ENCODE data around the gene LYPLAL1. TPM values are rescaled to one million over a fixed set of nuclear protein-coding genes. Genes with fewer than 3 reads are reported as not detected.
"Not testable (repeated sequence)": the region's sequence is repeated elsewhere in the genome, so short reads cannot be mapped to it uniquely, and the experiment has no call there.

The LYPLAL1 gene
- polyA plus RNA-seq, 1 of the 3 experiments (the other 2 are of a cell fraction), result 11.2 TPM

DNA sequence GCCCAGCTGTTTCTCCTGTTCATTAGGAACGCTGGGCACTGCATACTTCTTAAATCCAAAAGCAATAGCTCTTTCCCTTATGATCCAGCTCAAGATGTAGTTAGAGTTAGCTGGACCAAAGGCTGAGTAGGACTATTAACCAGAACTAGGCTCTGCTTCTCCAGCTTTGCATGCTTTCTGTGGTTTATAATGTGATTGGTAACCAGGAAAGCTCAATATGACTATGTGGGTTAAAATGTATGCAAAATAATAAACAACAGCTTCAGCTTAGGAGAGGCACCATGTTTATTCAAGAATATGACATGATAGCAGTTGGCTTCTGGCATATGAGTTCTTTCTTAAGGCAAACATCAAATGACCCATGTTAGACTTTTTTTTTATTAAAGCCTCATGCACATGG, 73.8 kb downstream of the LYPLAL1 start (continued):
- TF ChIP-seq, protein P1, sequence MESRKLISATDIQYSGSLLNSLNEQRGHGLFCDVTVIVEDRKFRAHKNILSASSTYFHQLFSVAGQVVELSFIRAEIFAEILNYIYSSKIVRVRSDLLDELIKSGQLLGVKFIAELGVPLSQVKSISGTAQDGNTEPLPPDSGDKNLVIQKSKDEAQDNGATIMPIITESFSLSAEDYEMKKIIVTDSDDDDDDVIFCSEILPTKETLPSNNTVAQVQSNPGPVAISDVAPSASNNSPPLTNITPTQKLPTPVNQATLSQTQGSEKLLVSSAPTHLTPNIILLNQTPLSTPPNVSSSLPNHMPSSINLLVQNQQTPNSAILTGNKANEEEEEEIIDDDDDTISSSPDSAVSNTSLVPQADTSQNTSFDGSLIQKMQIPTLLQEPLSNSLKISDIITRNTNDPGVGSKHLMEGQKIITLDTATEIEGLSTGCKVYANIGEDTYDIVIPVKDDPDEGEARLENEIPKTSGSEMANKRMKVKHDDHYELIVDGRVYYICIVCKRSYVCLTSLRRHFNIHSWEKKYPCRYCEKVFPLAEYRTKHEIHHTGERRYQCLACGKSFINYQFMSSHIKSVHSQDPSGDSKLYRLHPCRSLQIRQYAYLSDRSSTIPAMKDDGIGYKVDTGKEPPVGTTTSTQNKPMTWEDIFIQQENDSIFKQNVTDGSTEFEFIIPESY (IDR thresholded peaks at IDR 0.05; ENCODE audit: borderline replicate concordance, low read depth), result no peak
- TF ChIP-seq, protein P2, sequence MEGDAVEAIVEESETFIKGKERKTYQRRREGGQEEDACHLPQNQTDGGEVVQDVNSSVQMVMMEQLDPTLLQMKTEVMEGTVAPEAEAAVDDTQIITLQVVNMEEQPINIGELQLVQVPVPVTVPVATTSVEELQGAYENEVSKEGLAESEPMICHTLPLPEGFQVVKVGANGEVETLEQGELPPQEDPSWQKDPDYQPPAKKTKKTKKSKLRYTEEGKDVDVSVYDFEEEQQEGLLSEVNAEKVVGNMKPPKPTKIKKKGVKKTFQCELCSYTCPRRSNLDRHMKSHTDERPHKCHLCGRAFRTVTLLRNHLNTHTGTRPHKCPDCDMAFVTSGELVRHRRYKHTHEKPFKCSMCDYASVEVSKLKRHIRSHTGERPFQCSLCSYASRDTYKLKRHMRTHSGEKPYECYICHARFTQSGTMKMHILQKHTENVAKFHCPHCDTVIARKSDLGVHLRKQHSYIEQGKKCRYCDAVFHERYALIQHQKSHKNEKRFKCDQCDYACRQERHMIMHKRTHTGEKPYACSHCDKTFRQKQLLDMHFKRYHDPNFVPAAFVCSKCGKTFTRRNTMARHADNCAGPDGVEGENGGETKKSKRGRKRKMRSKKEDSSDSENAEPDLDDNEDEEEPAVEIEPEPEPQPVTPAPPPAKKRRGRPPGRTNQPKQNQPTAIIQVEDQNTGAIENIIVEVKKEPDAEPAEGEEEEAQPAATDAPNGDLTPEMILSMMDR (IDR thresholded peaks at IDR 0.05), result no peak

DNA sequence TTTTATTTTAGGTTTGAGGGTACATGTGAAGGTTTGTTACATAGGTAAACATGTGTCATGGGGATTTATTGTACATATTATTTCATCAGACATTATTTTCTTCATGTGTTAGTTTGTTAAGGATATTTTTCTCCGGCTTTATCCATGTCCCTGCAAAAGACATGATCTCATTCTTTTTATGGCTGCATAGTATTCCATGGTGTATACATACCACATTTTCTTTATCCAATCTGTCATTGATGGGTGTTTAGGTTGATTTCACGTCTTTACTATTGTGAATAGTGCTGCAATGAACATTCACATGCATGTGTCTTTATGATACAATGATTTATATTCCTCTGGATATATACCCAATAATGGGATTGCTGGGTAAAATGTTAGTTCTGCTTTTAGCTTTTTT, 76.8 kb downstream of the LYPLAL1 start:
- DNase-seq; H3K9ac ChIP-seq; CTCF ChIA-PET; H3K4me2 ChIP-seq; H3K9me2 ChIP-seq; H3F3A ChIP-seq (replicated peaks; ENCODE audit: insufficient read depth); POLR2A ChIA-PET; H3K4me1 ChIP-seq (ENCODE audit: control insufficient read depth in 1 of 2, insufficient read depth in 2 of 2, low read depth in 1 of 2, low read length in 1 of 2); H3K79me2 ChIP-seq (ENCODE audit: insufficient read depth); H3K36me3 ChIP-seq (replicated peaks in 1 of 2; ENCODE audit: control insufficient read depth in 1 of 2, insufficient read depth in 2 of 2, low read length in 1 of 2); H3K27me3 ChIP-seq (ENCODE audit: insufficient read depth); H2AFZ ChIP-seq (ENCODE audit: low read depth); H4K20me1 ChIP-seq (ENCODE audit: insufficient read depth); H3K27ac ChIP-seq (ENCODE audit: low read depth in 2 of 2, low read length in 1 of 2); H3K4me3 ChIP-seq (ENCODE audit: low read depth in 2 of 2, low read length in 1 of 2); H3K9me3 ChIP-seq: not testable (repeated sequence)
- 79% methylated on average over 2 of the region's 2 CpGs for WGBS (ENCODE audit: low lambda C conversion rate)

DNA sequence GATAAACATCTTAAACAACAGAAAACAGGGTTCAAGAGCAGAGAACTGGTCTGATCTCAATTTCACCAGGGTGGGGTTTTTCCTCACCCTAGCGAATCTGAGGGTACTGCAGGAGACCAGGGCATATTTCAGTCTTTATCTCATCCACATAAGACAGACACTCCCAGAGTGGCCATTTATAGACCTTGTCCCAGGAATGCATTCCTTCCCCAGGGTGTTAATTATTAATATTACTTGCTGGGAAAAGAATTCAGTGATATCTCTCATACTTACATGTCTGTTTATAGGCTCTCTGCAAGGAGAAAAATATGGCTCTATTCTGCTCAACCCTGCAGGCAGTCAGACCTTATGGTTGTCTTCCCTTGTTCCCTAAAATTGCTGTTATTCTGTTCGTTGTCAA, 84.1 kb downstream of the LYPLAL1 start:
- CTCF ChIA-PET, result no interaction called here
- WGBS (ENCODE audit: low lambda C conversion rate), result 38% methylated on average over 2 of the region's 2 CpGs
- no peak for TF ChIP-seq EP300 (IDR thresholded peaks at IDR 0.05; ENCODE audit: borderline replicate concordance in 1 of 2, low read depth in 1 of 2, low read length in 1 of 2)
- TF ChIP-seq NRF1 (IDR thresholded peaks at IDR 0.05; ENCODE audit: low read depth, low read length), result no peak
- TF ChIP-seq, protein P3, sequence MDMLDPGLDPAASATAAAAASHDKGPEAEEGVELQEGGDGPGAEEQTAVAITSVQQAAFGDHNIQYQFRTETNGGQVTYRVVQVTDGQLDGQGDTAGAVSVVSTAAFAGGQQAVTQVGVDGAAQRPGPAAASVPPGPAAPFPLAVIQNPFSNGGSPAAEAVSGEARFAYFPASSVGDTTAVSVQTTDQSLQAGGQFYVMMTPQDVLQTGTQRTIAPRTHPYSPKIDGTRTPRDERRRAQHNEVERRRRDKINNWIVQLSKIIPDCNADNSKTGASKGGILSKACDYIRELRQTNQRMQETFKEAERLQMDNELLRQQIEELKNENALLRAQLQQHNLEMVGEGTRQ (IDR thresholded peaks at IDR 0.05; ENCODE audit: borderline replicate concordance, low read depth, low read length), result no peak
- TF ChIP-seq, protein P4, sequence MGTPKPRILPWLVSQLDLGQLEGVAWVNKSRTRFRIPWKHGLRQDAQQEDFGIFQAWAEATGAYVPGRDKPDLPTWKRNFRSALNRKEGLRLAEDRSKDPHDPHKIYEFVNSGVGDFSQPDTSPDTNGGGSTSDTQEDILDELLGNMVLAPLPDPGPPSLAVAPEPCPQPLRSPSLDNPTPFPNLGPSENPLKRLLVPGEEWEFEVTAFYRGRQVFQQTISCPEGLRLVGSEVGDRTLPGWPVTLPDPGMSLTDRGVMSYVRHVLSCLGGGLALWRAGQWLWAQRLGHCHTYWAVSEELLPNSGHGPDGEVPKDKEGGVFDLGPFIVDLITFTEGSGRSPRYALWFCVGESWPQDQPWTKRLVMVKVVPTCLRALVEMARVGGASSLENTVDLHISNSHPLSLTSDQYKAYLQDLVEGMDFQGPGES (IDR thresholded peaks at IDR 0.05; ENCODE audit: low read depth, low read length), result no peak
- TF ChIP-seq SMC3 (IDR thresholded peaks at IDR 0.05; ENCODE audit: low read depth, low read length), result no peak
- TF ChIP-seq NFIC (IDR thresholded peaks at IDR 0.05; ENCODE audit: borderline replicate concordance), result no peak
- no peak for TF ChIP-seq MEF2A (IDR thresholded peaks at IDR 0.05; ENCODE audit: borderline replicate concordance, low read depth)
- TF ChIP-seq JUND (IDR thresholded peaks at IDR 0.05), result no peak
- TF ChIP-seq, protein P5, sequence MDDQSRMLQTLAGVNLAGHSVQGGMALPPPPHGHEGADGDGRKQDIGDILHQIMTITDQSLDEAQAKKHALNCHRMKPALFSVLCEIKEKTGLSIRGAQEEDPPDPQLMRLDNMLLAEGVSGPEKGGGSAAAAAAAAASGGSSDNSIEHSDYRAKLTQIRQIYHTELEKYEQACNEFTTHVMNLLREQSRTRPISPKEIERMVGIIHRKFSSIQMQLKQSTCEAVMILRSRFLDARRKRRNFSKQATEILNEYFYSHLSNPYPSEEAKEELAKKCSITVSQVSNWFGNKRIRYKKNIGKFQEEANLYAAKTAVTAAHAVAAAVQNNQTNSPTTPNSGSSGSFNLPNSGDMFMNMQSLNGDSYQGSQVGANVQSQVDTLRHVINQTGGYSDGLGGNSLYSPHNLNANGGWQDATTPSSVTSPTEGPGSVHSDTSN (IDR thresholded peaks at IDR 0.05), result no peak
- TF ChIP-seq, protein P2 (IDR thresholded peaks at IDR 0.05), result no peak
- TF ChIP-seq, protein P6, sequence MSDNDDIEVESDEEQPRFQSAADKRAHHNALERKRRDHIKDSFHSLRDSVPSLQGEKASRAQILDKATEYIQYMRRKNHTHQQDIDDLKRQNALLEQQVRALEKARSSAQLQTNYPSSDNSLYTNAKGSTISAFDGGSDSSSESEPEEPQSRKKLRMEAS (IDR thresholded peaks at IDR 0.05; ENCODE audit: low read depth), result no peak

More for the DNA sequence above, 84.1 kb downstream of the LYPLAL1 start:
- no peaks in the 10 kb centered on the region for H4K20me1 ChIP-seq (ENCODE audit: insufficient read depth)
- peaks cover 11% of the 10 kb centered on the region; the same call in 1 of the 2 replicates for H3K9me3 ChIP-seq
- H3K27me3 ChIP-seq (ENCODE audit: insufficient read depth), result no peaks in the 10 kb centered on the region
- H3K9me2 ChIP-seq, result no peaks in the 10 kb centered on the region
- H3F3A ChIP-seq (replicated peaks; ENCODE audit: insufficient read depth), result no peaks in the 10 kb centered on the region
- no peak overlapping the region for H3K4me2 ChIP-seq
- no peak overlapping the region for H3K9ac ChIP-seq
- no peaks in the 10 kb centered on the region for H3K36me3 ChIP-seq (replicated peaks in 1 of 2; ENCODE audit: control insufficient read depth in 1 of 2, insufficient read depth in 2 of 2, low read length in 1 of 2)
- no peak overlapping the region for H3K4me3 ChIP-seq (ENCODE audit: low read depth in 2 of 2, low read length in 1 of 2)
- H3K79me2 ChIP-seq (ENCODE audit: insufficient read depth), result no peaks in the 10 kb centered on the region
- DNase-seq, result no peak
- no peak overlapping the region for H3K27ac ChIP-seq (ENCODE audit: low read depth in 2 of 2, low read length in 1 of 2)
- POLR2A ChIA-PET, result no interaction called here
- no peaks in the 10 kb centered on the region for H3K4me1 ChIP-seq (ENCODE audit: control insufficient read depth in 1 of 2, insufficient read depth in 2 of 2, low read depth in 1 of 2, low read length in 1 of 2)
- H2AFZ ChIP-seq (ENCODE audit: low read depth), result no peak overlapping the region
